HG03108 (cell line): ENCODE data around the gene GUCY1A1.

ENCODE experiments used
- ATAC-seq: cut with Tn5 transposase; IDR thresholded peaks from one replicate; pipeline ENCODE4 v1.9.1; 2021; ENCODE audit warnings: moderate library complexity; ENCODE audit not compliant: unreplicated experiment

The GUCY1A1 gene

GRCh38 chr4:155734951-155735350 is 68.3 kb downstream of the GUCY1A1 start:
- ATAC-seq, result no peak

GRCh38 chr4:155735496-155735895 is 68.8 kb downstream of the GUCY1A1 start:
- ATAC-seq, result no peak

GRCh38 chr4:155738548-155738947 is 71.9 kb downstream of the GUCY1A1 start:
- no peak for ATAC-seq

- no peak for ATAC-seq
Measured at GRCh38 chr4:155741546-155741945, 74.9 kb downstream of the GUCY1A1 start.

- ATAC-seq, result no peak
Measured at GRCh38 chr4:155742310-155743015, 75.8 kb downstream of the GUCY1A1 start.

GRCh38 chr4:155745984-155746383 is 79.3 kb downstream of the GUCY1A1 start:
- no peak for ATAC-seq

- no peak for ATAC-seq
Measured at GRCh38 chr4:155748039-155748438, 81.4 kb downstream of the GUCY1A1 start.

- ATAC-seq, result no peak
Measured at GRCh38 chr4:155749041-155749440, 82.4 kb downstream of the GUCY1A1 start.

- ATAC-seq, result no peak
Measured at GRCh38 chr4:155751569-155751968, 84.9 kb downstream of the GUCY1A1 start.

GRCh38 chr4:155757745-155758265 is 91.2 kb downstream of the GUCY1A1 start:
- ATAC-seq, result no peak

- ATAC-seq, result peak; percentile 97
Measured at GRCh38 chr4:155758481-155759371, 92.1 kb downstream of the GUCY1A1 start, which contains the start of gene GUCY1B1. Gene GUCY1B1 (plus strand): TSS chr4:155759021. CDS start chr4:155759141, 120 bp downstream.

- ATAC-seq, result no peak
Measured at GRCh38 chr4:155759372-155760252, 93.0 kb downstream of the GUCY1A1 start.

- no peak for ATAC-seq
Measured at GRCh38 chr4:155761047-155761446, 94.4 kb downstream of the GUCY1A1 start.

GRCh38 chr4:155761916-155762315 is 95.3 kb downstream of the GUCY1A1 start:
- no peak for ATAC-seq

- no peak for ATAC-seq
Measured at GRCh38 chr4:155762334-155762733, 95.7 kb downstream of the GUCY1A1 start.

GRCh38 chr4:155763551-155763950 is 96.9 kb downstream of the GUCY1A1 start:
- no peak for ATAC-seq

- ATAC-seq, result no peak
Measured at GRCh38 chr4:155765149-155765548, 98.5 kb downstream of the GUCY1A1 start.

- ATAC-seq, result no peak
Measured at GRCh38 chr4:155766622-155767021, 100.0 kb downstream of the GUCY1A1 start.

GRCh38 chr4:155768370-155768769 is 101.7 kb downstream of the GUCY1A1 start:
- ATAC-seq, result no peak

- no peak for ATAC-seq
Measured at GRCh38 chr4:155769090-155769489, 102.4 kb downstream of the GUCY1A1 start.
